Caco-2 (cell line): ENCODE measurements around the gene ZC2HC1C. TPM values are rescaled to one million over a fixed set of nuclear protein-coding genes. Genes with fewer than 3 reads are reported as not detected.

Experiments
- BruUV-seq: library from RNA; stranded (reverse); fragments of 400-500 nt; replicated peaks from 2 replicates; lab custom pipeline; 2021; lab: Mats Ljungman, UMichigan
- CTCF ChIA-PET: fragments of 300-600 bp; sonication (Branson Sonifier 250); formaldehyde crosslinking; loops from one replicate; lab custom pipeline; 2022; ENCODE audit warnings: antibody characterized with exemption; lab: Charles Lee
- POLR2A ChIA-PET: fragments of 300-600 bp; sonication (Branson Sonifier 250); formaldehyde crosslinking; loops from one replicate; lab custom pipeline; 2022; ENCODE audit warnings: antibody characterized with exemption; lab: Charles Lee
- DNase-seq, 2 experiments: peaks; one replicate each; pipeline versions ENCODE4 v3.0.0 to v3.0.0-alpha.2; 2020 to 2022
- H3K27me3 ChIP-seq: replicated peaks from 2 replicates; pipeline ENCODE4 v1.6.0; 2011; ENCODE audit warnings: low read length; ENCODE audit not compliant: control insufficient read depth, insufficient read depth
- H3K36me3 ChIP-seq: 2 replicates; pipeline ENCODE4 v1.5.1; 2011; ENCODE audit warnings: low read length; ENCODE audit not compliant: control insufficient read depth, insufficient read depth
- H3K4me1 ChIP-seq: fragments of 250-450 bp; sonication (Bioruptor Pico); 2 replicates; pipeline ENCODE4 v1.5.1; 2020; ENCODE audit warnings: mild to moderate bottlenecking
- H3K4me3 ChIP-seq: 2 replicates; pipeline ENCODE4 v1.5.1; 2011; ENCODE audit warnings: low read depth, mild to moderate bottlenecking, control low read depth, low read length
- H3K9me3 ChIP-seq: fragments of 250-450 bp; sonication (Bioruptor Pico); 2 replicates; pipeline ENCODE4 v1.5.1; 2020; ENCODE audit warnings: mild to moderate bottlenecking, moderate library complexity
- H3K27ac Mint-ChIP-seq: one replicate; pipeline ENCODE4 v1.8.0; 2022; ENCODE audit warnings: mixed read lengths; ENCODE audit not compliant: unreplicated experiment
- H3K27me3 Mint-ChIP-seq: one replicate; pipeline ENCODE4 v1.8.0; 2022; ENCODE audit warnings: mixed read lengths; ENCODE audit not compliant: insufficient read depth, unreplicated experiment
- H3K36me3 Mint-ChIP-seq: one replicate; pipeline ENCODE4 v1.8.0; 2022; ENCODE audit warnings: mild to moderate bottlenecking, mixed read lengths; ENCODE audit not compliant: insufficient read depth, unreplicated experiment
- H3K4me1 Mint-ChIP-seq: one replicate; pipeline ENCODE4 v1.8.0; 2022; ENCODE audit warnings: low read depth, mixed read lengths; ENCODE audit not compliant: unreplicated experiment
- H3K4me3 Mint-ChIP-seq: one replicate; pipeline ENCODE4 v1.8.0; 2022; ENCODE audit warnings: mild to moderate bottlenecking, moderate library complexity, mixed read lengths; ENCODE audit not compliant: unreplicated experiment
- H3K9me3 Mint-ChIP-seq: one replicate; pipeline ENCODE4 v1.8.0; 2022; ENCODE audit warnings: mixed read lengths; ENCODE audit not compliant: unreplicated experiment
- intact Hi-C: fragments of 100-400 bp; cut with micrococcal nuclease; formaldehyde crosslinking; loops from one replicate; pipeline ENCODE4 v1.10.0; 2022; ENCODE audit not compliant: unreplicated experiment
- total RNA-seq: library from RNA; stranded (reverse); gene quantifications from 2 replicates; pipeline ENCODE4 v1.2.3, GENCODE V29; 2022
- TF ChIP-seq, protein P1 (sequence below), 2 experiments: fragments of 200-600 bp in 1 of 2; IDR thresholded peaks; 1 replicate in 1 of 2; 2 replicates in 1 of 2; pipeline versions ENCODE4 v1.5.1 to v1.8.0; 2011 to 2022; ENCODE audit warnings: antibody characterized with exemption in 1 of 2, control low read depth in 1 of 2, inconsistent platforms in 1 of 2, low read depth in 1 of 2, low read length in 1 of 2, mild to moderate bottlenecking in 1 of 2, moderate library complexity in 1 of 2; ENCODE audit not compliant: insufficient read depth in 1 of 2, severe bottlenecking in 1 of 2, unreplicated experiment in 1 of 2

ZC2HC1C gene
- total RNA-seq, 1 experiment from 2014 or later, result 2.5 TPM

GRCh38 chr14:75113932-75114539, 44.6 kb downstream of the ZC2HC1C start:
- TF ChIP-seq, protein P1, sequence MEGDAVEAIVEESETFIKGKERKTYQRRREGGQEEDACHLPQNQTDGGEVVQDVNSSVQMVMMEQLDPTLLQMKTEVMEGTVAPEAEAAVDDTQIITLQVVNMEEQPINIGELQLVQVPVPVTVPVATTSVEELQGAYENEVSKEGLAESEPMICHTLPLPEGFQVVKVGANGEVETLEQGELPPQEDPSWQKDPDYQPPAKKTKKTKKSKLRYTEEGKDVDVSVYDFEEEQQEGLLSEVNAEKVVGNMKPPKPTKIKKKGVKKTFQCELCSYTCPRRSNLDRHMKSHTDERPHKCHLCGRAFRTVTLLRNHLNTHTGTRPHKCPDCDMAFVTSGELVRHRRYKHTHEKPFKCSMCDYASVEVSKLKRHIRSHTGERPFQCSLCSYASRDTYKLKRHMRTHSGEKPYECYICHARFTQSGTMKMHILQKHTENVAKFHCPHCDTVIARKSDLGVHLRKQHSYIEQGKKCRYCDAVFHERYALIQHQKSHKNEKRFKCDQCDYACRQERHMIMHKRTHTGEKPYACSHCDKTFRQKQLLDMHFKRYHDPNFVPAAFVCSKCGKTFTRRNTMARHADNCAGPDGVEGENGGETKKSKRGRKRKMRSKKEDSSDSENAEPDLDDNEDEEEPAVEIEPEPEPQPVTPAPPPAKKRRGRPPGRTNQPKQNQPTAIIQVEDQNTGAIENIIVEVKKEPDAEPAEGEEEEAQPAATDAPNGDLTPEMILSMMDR (IDR thresholded peaks at IDR 0.05; ENCODE audit: insufficient read depth in 1 of 2, low read depth in 1 of 2, low read length in 1 of 2, severe bottlenecking in 1 of 2, unreplicated experiment in 1 of 2), result no peak
- H3K4me3 Mint-ChIP-seq, result no peak overlapping the region
- Histone ChIP-seq H3K4me1 (no peaks in the 10 kb centered on the region), H3K27me3 (no peaks in the 10 kb centered on the region), H3K4me3 (no peak overlapping the region), H3K9me3 (no peaks in the 10 kb centered on the region), H3K36me3 (no peaks in the 10 kb centered on the region)
- no peaks in the 10 kb centered on the region for H3K4me1 Mint-ChIP-seq
- BruUV-seq, result no TSS peak
- ChIA-PET POLR2A (no interaction called here), CTCF (no interaction called here)
- H3K27ac Mint-ChIP-seq, result no peak overlapping the region
- H3K27me3 Mint-ChIP-seq, result no peaks in the 10 kb centered on the region
- H3K9me3 Mint-ChIP-seq, result no peaks in the 10 kb centered on the region
- intact Hi-C loops, result no loop called here
- no peak for DNase-seq
- peaks cover 35% of the 10 kb centered on the region for H3K36me3 Mint-ChIP-seq

DNA sequence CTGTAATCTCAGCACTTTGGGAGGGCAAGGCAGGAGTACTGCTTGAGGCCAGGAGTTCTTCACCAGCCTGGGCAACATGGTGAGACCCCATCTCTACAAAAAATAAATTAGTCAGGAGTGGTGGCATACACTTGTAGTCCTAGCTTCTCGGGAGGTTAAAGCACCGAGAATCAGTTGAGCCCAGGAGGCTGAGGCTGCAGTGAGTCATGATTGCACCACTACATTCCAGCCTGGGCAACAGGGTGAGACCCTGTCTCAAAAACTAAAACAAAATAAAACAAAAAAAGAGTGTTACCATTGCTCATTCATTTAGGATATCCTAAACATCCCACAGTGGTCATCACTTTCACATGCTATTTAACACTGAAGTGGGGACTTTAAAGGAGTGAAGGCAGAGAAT, 49.6 kb downstream of the ZC2HC1C start:
- intact Hi-C loops, result no loop called here
- TF ChIP-seq, protein P1 (IDR thresholded peaks at IDR 0.05; ENCODE audit: insufficient read depth in 1 of 2, low read depth in 1 of 2, low read length in 1 of 2, severe bottlenecking in 1 of 2, unreplicated experiment in 1 of 2), result no peak
- H3K4me1 Mint-ChIP-seq, result no peaks in the 10 kb centered on the region
- H3K27ac Mint-ChIP-seq, result no peak overlapping the region
- Histone ChIP-seq H3K36me3 (0 out of 2 replicates have a peak, but pooled peaks cover 1% of the 10 kb centered on the region), H3K4me3 (no peak overlapping the region), H3K4me1 (no peaks in the 10 kb centered on the region), H3K27me3 (no peaks in the 10 kb centered on the region), H3K9me3 (no peaks in the 10 kb centered on the region)
- H3K27me3 Mint-ChIP-seq, result no peaks in the 10 kb centered on the region
- DNase-seq, result no peak
- H3K4me3 Mint-ChIP-seq, result no peak overlapping the region
- CTCF ChIA-PET, result no interaction called here
- POLR2A ChIA-PET, result no interaction called here
- BruUV-seq, result no TSS peak
- H3K9me3 Mint-ChIP-seq, result no peaks in the 10 kb centered on the region
- H3K36me3 Mint-ChIP-seq, result peaks cover 13% of the 10 kb centered on the region

DNA sequence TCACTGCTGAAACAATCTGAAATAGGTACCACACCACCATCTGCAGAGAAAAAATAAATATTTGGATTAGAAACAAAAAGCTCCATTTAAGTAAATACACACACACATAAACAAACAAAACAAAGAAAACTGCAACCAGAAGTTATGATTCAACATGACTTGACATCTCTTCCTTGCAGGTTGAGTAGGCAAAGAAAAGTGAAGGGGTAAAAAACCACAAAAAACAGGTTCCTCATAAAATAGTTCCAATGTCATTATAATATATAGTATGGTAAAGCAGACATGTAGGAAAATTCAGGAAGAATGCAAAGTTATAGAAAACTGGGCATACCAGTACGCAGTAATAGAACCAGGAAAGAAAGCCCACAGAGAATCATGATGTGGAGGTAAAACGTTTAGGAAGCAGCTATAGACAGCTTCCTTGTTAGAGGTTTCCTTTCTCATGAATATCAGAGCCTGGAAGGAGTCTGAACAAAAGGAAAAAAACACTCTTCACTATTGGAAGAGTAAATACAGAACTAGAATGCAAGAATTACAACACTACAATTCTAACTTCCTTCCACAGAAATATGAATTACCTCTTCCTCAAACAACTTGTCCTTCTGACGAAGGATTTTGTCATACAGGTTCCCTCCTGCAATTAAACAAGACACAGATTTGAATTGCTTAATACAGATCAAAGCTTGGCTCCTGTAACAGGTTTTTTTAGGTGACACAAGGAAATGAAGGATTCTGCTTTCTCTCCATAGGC, 51.3 kb downstream of the ZC2HC1C start:
- Mint-ChIP-seq H3K27me3 (no peaks in the 10 kb centered on the region), H3K4me3 (no peak overlapping the region), H3K9me3 (no peaks in the 10 kb centered on the region), H3K36me3 (peaks cover 15% of the 10 kb centered on the region), H3K27ac (no peak overlapping the region), H3K4me1 (no peaks in the 10 kb centered on the region)
- BruUV-seq, result no TSS peak
- H3K9me3 ChIP-seq, result no peaks in the 10 kb centered on the region
- ChIA-PET POLR2A (no interaction called here), CTCF (no interaction called here)
- H3K36me3 ChIP-seq, result 0 out of 2 replicates have a peak, but pooled peaks cover 1% of the 10 kb centered on the region
- intact Hi-C loops, result no loop called here
- H3K4me3 ChIP-seq, result no peak overlapping the region
- peaks cover 7% of the 10 kb centered on the region; the same call in 1 of the 2 replicates for H3K4me1 ChIP-seq
- TF ChIP-seq, protein P1 (IDR thresholded peaks at IDR 0.05; ENCODE audit: insufficient read depth in 1 of 2, low read depth in 1 of 2, low read length in 1 of 2, severe bottlenecking in 1 of 2, unreplicated experiment in 1 of 2), result no peak
- no peak for DNase-seq
- no peaks in the 10 kb centered on the region for H3K27me3 ChIP-seq
